NCI-H2196 treated with DMSO at 0.1 percent for 48 hours (cell line): ENCODE measurements around the gene SOX6.

Source experiments
- DNase-seq: peaks from one replicate; lab custom pipeline; 2025; ENCODE audit not compliant: unreplicated experiment; lab: John Stamatoyannopoulos, UW

Gene SOX6

GRCh38 chr11:16365581-16366228 lies 9.4 kb upstream of the SOX6 start:
- no peak for DNase-seq

- no peak for DNase-seq
Observed at GRCh38 chr11:16364254-16364653, 7.9 kb upstream of the SOX6 start.

GRCh38 chr11:16363706-16364105 lies 7.4 kb upstream of the SOX6 start:
- DNase-seq: no peak

- DNase-seq: no peak
Observed at GRCh38 chr11:16361108-16361865, 4.9 kb upstream of the SOX6 start.

- DNase-seq: no peak
Observed at GRCh38 chr11:16359369-16359768, 3.0 kb upstream of the SOX6 start.

GRCh38 chr11:16358726-16359125 lies 2.4 kb upstream of the SOX6 start:
- DNase-seq: no peak

- no peak for DNase-seq
Observed at GRCh38 chr11:16357775-16358174, 1.4 kb upstream of the SOX6 start.

GRCh38 chr11:16356761-16357393 lies 531 bp upstream of the SOX6 start:
- DNase-seq: no peak

- DNase-seq: no peak
Observed at GRCh38 chr11:16352707-16353106, 3.6 kb downstream of the SOX6 start.

- DNase-seq: no peak
Observed at GRCh38 chr11:16350125-16350524, 6.2 kb downstream of the SOX6 start.

- DNase-seq: no peak
Observed at GRCh38 chr11:16347928-16348685, 8.2 kb downstream of the SOX6 start.

GRCh38 chr11:16346975-16347374 lies 9.4 kb downstream of the SOX6 start:
- no peak for DNase-seq

- no peak for DNase-seq
Observed at GRCh38 chr11:16341853-16342252, 14.5 kb downstream of the SOX6 start.

- no peak for DNase-seq
Observed at GRCh38 chr11:16338393-16338792, 18.0 kb downstream of the SOX6 start.

- no peak for DNase-seq
Observed at GRCh38 chr11:16337421-16338213, 18.7 kb downstream of the SOX6 start.

- DNase-seq: no peak
Observed at GRCh38 chr11:16336721-16337120, 19.6 kb downstream of the SOX6 start.

- no peak for DNase-seq
Observed at GRCh38 chr11:16336204-16336603, 20.1 kb downstream of the SOX6 start.

- no peak for DNase-seq
Observed at GRCh38 chr11:16335236-16335962, 20.9 kb downstream of the SOX6 start.

- no peak for DNase-seq
Observed at GRCh38 chr11:16326679-16327297, 29.6 kb downstream of the SOX6 start.

GRCh38 chr11:16322190-16322589 lies 34.2 kb downstream of the SOX6 start:
- DNase-seq: no peak
